Fibroblast of lung (primary cell): Measurements from ENCODE around the gene SLC47A1.

Experiments used
- EZH2 ChIP-seq: IDR thresholded peaks from 2 replicates; pipeline ENCODE4 v1.5.1; 2012; ENCODE audit warnings: low read length, control low read depth, mild to moderate bottlenecking; ENCODE audit errors: missing control alignments
- TF ChIP-seq, protein P1 (sequence below), 2 donors: IDR thresholded peaks in 1 of 2; conservative IDR thresholded peaks in 1 of 2; 1 replicate in 1 of 2; 2 replicates in 1 of 2; pipeline ENCODE4 v1.5.1; 2011 to 2012; ENCODE audit warnings: low read length in 2 of 2, control low read depth in 1 of 2, inconsistent platforms in 1 of 2, low read depth in 1 of 2, mild to moderate bottlenecking in 1 of 2

DNA sequence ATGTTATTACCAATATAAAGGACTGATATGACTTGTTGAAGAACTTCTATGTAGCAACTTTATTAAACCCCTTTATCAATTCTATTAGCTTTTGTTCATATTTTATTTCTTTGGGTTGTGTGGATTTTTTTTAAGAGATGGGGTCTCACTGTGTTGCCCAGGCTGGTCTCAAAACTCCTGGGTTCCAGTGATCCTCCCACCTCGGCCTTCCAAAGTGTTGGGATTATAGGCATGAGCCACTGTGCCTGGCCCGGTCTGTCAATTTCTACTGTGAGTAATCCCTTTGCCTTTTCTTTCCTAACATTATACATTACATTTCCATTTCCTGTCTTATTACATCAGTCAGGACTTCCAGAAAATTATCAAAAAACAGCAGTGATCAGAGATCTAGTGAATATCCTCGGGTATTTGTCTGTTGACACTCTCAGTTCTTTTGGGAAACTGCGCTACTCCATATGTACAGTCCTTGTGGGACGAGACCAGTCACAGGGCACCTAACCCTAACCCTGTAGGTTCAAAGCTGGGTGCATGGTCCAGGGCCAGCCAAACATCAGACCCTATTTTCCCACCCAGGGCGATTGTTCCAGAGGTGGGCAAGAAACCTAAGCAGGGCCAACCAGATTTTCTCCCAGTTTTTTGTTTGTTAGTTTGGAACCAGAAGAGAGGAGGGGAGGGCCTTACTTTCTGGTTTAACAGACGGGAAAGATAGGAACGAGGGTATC lies 1.7 kb upstream of the SLC47A1 start:
- TF ChIP-seq, protein P1, sequence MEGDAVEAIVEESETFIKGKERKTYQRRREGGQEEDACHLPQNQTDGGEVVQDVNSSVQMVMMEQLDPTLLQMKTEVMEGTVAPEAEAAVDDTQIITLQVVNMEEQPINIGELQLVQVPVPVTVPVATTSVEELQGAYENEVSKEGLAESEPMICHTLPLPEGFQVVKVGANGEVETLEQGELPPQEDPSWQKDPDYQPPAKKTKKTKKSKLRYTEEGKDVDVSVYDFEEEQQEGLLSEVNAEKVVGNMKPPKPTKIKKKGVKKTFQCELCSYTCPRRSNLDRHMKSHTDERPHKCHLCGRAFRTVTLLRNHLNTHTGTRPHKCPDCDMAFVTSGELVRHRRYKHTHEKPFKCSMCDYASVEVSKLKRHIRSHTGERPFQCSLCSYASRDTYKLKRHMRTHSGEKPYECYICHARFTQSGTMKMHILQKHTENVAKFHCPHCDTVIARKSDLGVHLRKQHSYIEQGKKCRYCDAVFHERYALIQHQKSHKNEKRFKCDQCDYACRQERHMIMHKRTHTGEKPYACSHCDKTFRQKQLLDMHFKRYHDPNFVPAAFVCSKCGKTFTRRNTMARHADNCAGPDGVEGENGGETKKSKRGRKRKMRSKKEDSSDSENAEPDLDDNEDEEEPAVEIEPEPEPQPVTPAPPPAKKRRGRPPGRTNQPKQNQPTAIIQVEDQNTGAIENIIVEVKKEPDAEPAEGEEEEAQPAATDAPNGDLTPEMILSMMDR (conservative IDR thresholded peaks at IDR 0.05 in 1 of 2, IDR thresholded peaks at IDR 0.05 in 1 of 2; ENCODE audit: low read depth in 1 of 2, low read length in 2 of 2), result no peak
- no peak for TF ChIP-seq EZH2
